Neuronal stem cell (in vitro differentiated cells): ENCODE results near the gene CENPV.

Experiments
- DNase-seq: peaks from one replicate; pipeline ENCODE4 v3.0.0-alpha.2; 2013; ENCODE audit warnings: low spot score
- H2AFZ ChIP-seq: one replicate; pipeline ENCODE4 v1.6.1; 2013; ENCODE audit warnings: mild to moderate bottlenecking, low read length, inconsistent platforms
- H2AK5ac ChIP-seq: 2 replicates; pipeline ENCODE4 v1.6.1; 2013; ENCODE audit warnings: low read depth, mild to moderate bottlenecking, inconsistent platforms, low read length, moderate library complexity, mixed read lengths
- H2BK120ac ChIP-seq: 2 replicates; pipeline ENCODE4 v1.6.1; 2013; ENCODE audit warnings: low read depth, mild to moderate bottlenecking, inconsistent platforms, low read length, moderate library complexity, mixed read lengths
- H2BK12ac ChIP-seq: one replicate; pipeline ENCODE4 v1.6.1; 2013; ENCODE audit warnings: low read length, inconsistent platforms
- H2BK15ac ChIP-seq: 2 replicates; pipeline ENCODE4 v1.6.1; 2013; ENCODE audit warnings: mild to moderate bottlenecking, low read length, inconsistent platforms, mixed read lengths
- H2BK5ac ChIP-seq: one replicate; pipeline ENCODE4 v1.6.1; 2013; ENCODE audit warnings: inconsistent platforms, mild to moderate bottlenecking, low read length, moderate library complexity
- H3K14ac ChIP-seq: one replicate; pipeline ENCODE4 v1.6.1; 2013; ENCODE audit warnings: low read length, inconsistent platforms
- H3K18ac ChIP-seq: 2 replicates; pipeline ENCODE4 v1.6.1; 2013; ENCODE audit warnings: low read length, inconsistent platforms
- H3K23ac ChIP-seq: 2 replicates; pipeline ENCODE4 v1.6.1; 2013; ENCODE audit warnings: low read depth, mild to moderate bottlenecking, mixed read lengths, low read length, inconsistent platforms; ENCODE audit not compliant: poor library complexity
- H3K27ac ChIP-seq: replicated peaks from 3 replicates; pipeline ENCODE4 v1.5.1; 2013; ENCODE audit warnings: low read length, inconsistent platforms
- H3K27me3 ChIP-seq, 3 experiments: 2 replicates each; pipeline ENCODE4 v1.6.1; 2013; ENCODE audit warnings: low read length in 3 of 3, mild to moderate bottlenecking in 2 of 3, inconsistent platforms in 1 of 3, low read depth in 1 of 3, mixed read lengths in 1 of 3, moderate library complexity in 1 of 3; ENCODE audit not compliant: control insufficient read depth in 3 of 3, insufficient read depth in 3 of 3
- H3K36me3 ChIP-seq, 2 donors: replicated peaks in 1 of 2; 2 replicates each; pipeline ENCODE4 v1.6.1; 2013; ENCODE audit warnings: low read length in 2 of 2; ENCODE audit not compliant: control insufficient read depth in 2 of 2, insufficient read depth in 2 of 2
- H3K4ac ChIP-seq: 2 replicates; pipeline ENCODE4 v1.6.1; 2013; ENCODE audit warnings: inconsistent platforms, mild to moderate bottlenecking, low read length, moderate library complexity
- H3K4me1 ChIP-seq, 2 donors: 1 replicate in 1 of 2; 2 replicates in 1 of 2; pipeline ENCODE4 v1.6.1; 2013; ENCODE audit warnings: low read length in 2 of 2, low read depth in 1 of 2; ENCODE audit not compliant: control insufficient read depth in 2 of 2, insufficient read depth in 1 of 2
- H3K4me2 ChIP-seq: one replicate; pipeline ENCODE4 v1.6.1; 2013; ENCODE audit warnings: mild to moderate bottlenecking, low read length, inconsistent platforms; ENCODE audit not compliant: insufficient read depth, poor library complexity, severe bottlenecking
- H3K4me3 ChIP-seq, 2 donors: 2 replicates each; pipeline ENCODE4 v1.5.1; 2013; ENCODE audit warnings: low read length in 2 of 2, mild to moderate bottlenecking in 2 of 2, inconsistent platforms in 1 of 2, moderate library complexity in 1 of 2
- H3K79me1 ChIP-seq: one replicate; pipeline ENCODE4 v1.6.1; 2013; ENCODE audit warnings: low read depth, mild to moderate bottlenecking, inconsistent platforms, low read length, moderate library complexity
- H3K9ac ChIP-seq: one replicate; pipeline ENCODE4 v1.6.1; 2013; ENCODE audit warnings: mild to moderate bottlenecking, low read depth, low read length, inconsistent platforms; ENCODE audit not compliant: poor library complexity
- H3K9me3 ChIP-seq, 2 donors: replicated peaks in 1 of 2; 2 replicates each; pipeline versions ENCODE3 to v1.6.1; 2013; ENCODE audit warnings: low read length in 2 of 2, mild to moderate bottlenecking in 2 of 2, inconsistent platforms in 1 of 2, low read depth in 1 of 2, mixed read lengths in 1 of 2, moderate library complexity in 1 of 2; ENCODE audit not compliant: control insufficient read depth in 2 of 2, insufficient read depth in 1 of 2
- H4K8ac ChIP-seq: one replicate; pipeline ENCODE4 v1.6.1; 2013; ENCODE audit warnings: low read depth, mild to moderate bottlenecking, inconsistent platforms, low read length, moderate library complexity
- H4K91ac ChIP-seq: one replicate; pipeline ENCODE4 v1.6.1; 2013; ENCODE audit warnings: low read length, low read depth, mild to moderate bottlenecking, inconsistent platforms; ENCODE audit not compliant: poor library complexity
- WGBS, 2 donors: extraction: QIAGEN DNeasy Blood & Tissue Kit; methylation state at CpG; one replicate each; pipeline ENCODE4 v1.1.7; 2013; ENCODE audit warnings: missing lambda C conversion rate in 2 of 2, mixed read lengths in 1 of 2; ENCODE audit not compliant: insufficient read length in 2 of 2, insufficient replicate concordance in 1 of 2; ENCODE audit errors: extremely low coverage in 2 of 2; 5-methylcytosine and 5-hydroxymethylcytosine counted together

Gene CENPV

GRCh38 chr17:16352303-16352666 lies 984 bp downstream of the CENPV start:
- Histone ChIP-seq H4K8ac (no peak overlapping the region), H4K91ac (no peak overlapping the region), H3K27me3 (no peaks in the 10 kb centered on the region), H3K9ac (peak overlapping the region; percentile 93), H3K4me2 (peak overlapping the region; percentile 55), H2AK5ac (peak overlapping the region; percentile 97), H2BK12ac (no peak overlapping the region), H3K4me1 (peaks cover 0 to 4% of the 10 kb centered on the region in 2 donors), H3K9me3 (peaks cover 0 to 6% of the 10 kb centered on the region in 2 donors), H2BK120ac (peak overlapping the region; percentile 76), H2AFZ (peak overlapping the region; percentile 93), H3K27ac (peak overlapping the region; percentile 85), H2BK15ac (no peak overlapping the region), H3K4ac (peak overlapping the region; percentile 85), H3K14ac (peak overlapping the region; percentile 90), H2BK5ac (peak overlapping the region; percentile 84), H3K79me1 (peaks cover 6% of the 10 kb centered on the region), H3K4me3 (peak overlapping the region; percentile 59 to 99), H3K18ac (peak overlapping the region; percentile 100), H3K23ac (no peak overlapping the region), H3K36me3 (peaks cover 17 to 27% of the 10 kb centered on the region in 2 donors)
- no peak for DNase-seq
- WGBS, 2 donors, result no CpG with 5 or more reads among the region's 25 CpGs

- Histone ChIP-seq H2BK12ac (no peak overlapping the region), H3K27ac (peak overlapping the region; percentile 85)
- WGBS, 2 donors, result no CpG with 5 or more reads among the region's 10 CpGs
These were observed 1.4 kb downstream of the CENPV start for GRCh38 chr17:16351831-16352230.

GRCh38 chr17:16349431-16349830 lies 3.8 kb downstream of the CENPV start:
- Histone ChIP-seq H3K9me3 (peaks cover 0 to 6% of the 10 kb centered on the region in 2 donors), H3K23ac (no peak overlapping the region), H3K27me3 (no peaks in the 10 kb centered on the region), H2BK12ac (no peak overlapping the region), H3K9ac (no peak overlapping the region), H3K4me3 (no peak overlapping the region), H2BK120ac (no peak overlapping the region), H3K4me2 (no peak overlapping the region), H3K18ac (no peak overlapping the region), H2AFZ (no peak overlapping the region), H4K91ac (no peak overlapping the region), H3K36me3 (peaks cover 27 to 46% of the 10 kb centered on the region in 2 donors), H4K8ac (no peak overlapping the region), H2AK5ac (no peak overlapping the region), H3K79me1 (peaks cover 6% of the 10 kb centered on the region), H3K14ac (no peak overlapping the region), H3K4ac (no peak overlapping the region), H3K4me1 (peaks cover 0 to 4% of the 10 kb centered on the region in 2 donors), H2BK5ac (peak overlapping the region; percentile 10), H3K27ac (no peak overlapping the region), H2BK15ac (no peak overlapping the region)
- no peak for DNase-seq
- WGBS, 2 donors, result no CpG with 5 or more reads among the region's 5 CpGs

More at GRCh38 chr17:16351831-16352230, 1.4 kb downstream of the CENPV start:
- Histone ChIP-seq H4K8ac (no peak overlapping the region), H2AFZ (peak overlapping the region; percentile 93), H4K91ac (no peak overlapping the region), H2BK120ac (no peak overlapping the region), H3K14ac (no peak overlapping the region), H3K36me3 (peaks cover 21 to 31% of the 10 kb centered on the region in 2 donors), H3K4me3 (peak overlapping the region; percentile 59 to 99), H3K23ac (no peak overlapping the region), H3K27me3 (no peaks in the 10 kb centered on the region), H3K4ac (no peak overlapping the region), H2BK5ac (no peak overlapping the region), H3K9ac (no peak overlapping the region), H3K4me1 (peaks cover 0 to 4% of the 10 kb centered on the region in 2 donors), H3K18ac (no peak overlapping the region), H3K9me3 (peaks cover 0 to 6% of the 10 kb centered on the region in 2 donors), H3K4me2 (peak overlapping the region; percentile 55), H2BK15ac (no peak overlapping the region), H3K79me1 (peaks cover 6% of the 10 kb centered on the region), H2AK5ac (no peak overlapping the region)
- no peak for DNase-seq

GRCh38 chr17:16348586-16348985 lies 4.7 kb downstream of the CENPV start:
- DNase-seq, result no peak
- Histone ChIP-seq H3K9ac (no peak overlapping the region), H4K91ac (no peak overlapping the region), H3K79me1 (peaks cover 6% of the 10 kb centered on the region), H3K36me3 (peaks cover 33 to 54% of the 10 kb centered on the region in 2 donors), H2BK120ac (no peak overlapping the region), H4K8ac (no peak overlapping the region), H2BK5ac (no peak overlapping the region), H2AFZ (no peak overlapping the region), H2BK15ac (no peak overlapping the region), H3K18ac (no peak overlapping the region), H3K4me2 (no peak overlapping the region), H3K14ac (no peak overlapping the region), H3K27me3 (no peaks in the 10 kb centered on the region), H3K27ac (no peak overlapping the region), H3K9me3 (peaks cover 0 to 1% of the 10 kb centered on the region in 2 donors), H2AK5ac (no peak overlapping the region), H3K4ac (no peak overlapping the region), H3K4me1 (peaks cover 0 to 4% of the 10 kb centered on the region in 2 donors), H2BK12ac (no peak overlapping the region), H3K4me3 (no peak overlapping the region), H3K23ac (peak overlapping the region; percentile 27)
- WGBS, 2 donors, result no CpG with 5 or more reads among the region's 6 CpGs
